Measurements from ENCODE around the gene CCDC73. TPM values are rescaled to one million over a fixed set of nuclear protein-coding genes. Genes with fewer than 3 reads are reported as not detected.
"Not testable (repeated sequence)": the region's sequence is repeated elsewhere in the genome, so short reads cannot be mapped to it uniquely, and the experiment has no call there.

The CCDC73 gene
- total and polyA plus RNA-seq, 7 experiments from 2014 or later, result not detected

DNA sequence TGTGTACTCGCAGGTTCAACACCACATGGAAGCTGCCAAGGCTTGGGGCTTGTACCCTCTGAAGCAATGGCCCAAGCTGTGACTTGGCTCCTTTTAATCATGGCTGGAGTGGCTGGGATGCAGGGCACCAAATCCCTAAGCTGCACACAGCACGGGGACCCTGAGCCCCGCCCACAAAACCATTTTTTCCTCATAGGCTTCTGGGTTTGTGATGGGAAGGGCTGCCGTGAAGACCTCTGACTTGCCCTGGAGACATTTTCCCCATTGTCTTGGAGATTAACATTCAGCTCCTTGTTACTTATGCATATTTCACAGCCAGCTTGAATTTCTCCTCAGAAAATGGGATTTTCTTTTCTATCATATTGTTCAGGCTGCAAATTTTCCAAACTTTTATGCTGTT, 185.6 kb downstream of the CCDC73 start:
- H3K27me3 Mint-ChIP-seq; H3K4me3 ChIP-seq (ENCODE audit: low read length); H3K9me3 ChIP-seq (ENCODE audit: control insufficient read depth in 2 of 3, low read length in 3 of 3); CTCF ChIA-PET; H3K36me3 ChIP-seq (ENCODE audit: control insufficient read depth in 2 of 3, insufficient read depth in 3 of 3, low read length in 3 of 3); H3K4me1 Mint-ChIP-seq; H3K27me3 ChIP-seq (ENCODE audit: control insufficient read depth in 2 of 2, insufficient read depth in 2 of 2, low read length in 2 of 2); intact Hi-C loops (cut with micrococcal nuclease); H3K27ac Mint-ChIP-seq; POLR2A ChIA-PET; DNase-seq; H3K4me3 Mint-ChIP-seq; H3K4me1 ChIP-seq (ENCODE audit: control insufficient read depth in 2 of 2, insufficient read depth in 2 of 2, low read length in 2 of 2); H3K27ac ChIP-seq (ENCODE audit: low read depth, low read length); ATAC-seq; H3K9me3 Mint-ChIP-seq: not testable (repeated sequence)
- H3K36me3 Mint-ChIP-seq, result peaks cover 6 to 35% (median 27%) of the 10 kb centered on the region in 5 donors

DNA sequence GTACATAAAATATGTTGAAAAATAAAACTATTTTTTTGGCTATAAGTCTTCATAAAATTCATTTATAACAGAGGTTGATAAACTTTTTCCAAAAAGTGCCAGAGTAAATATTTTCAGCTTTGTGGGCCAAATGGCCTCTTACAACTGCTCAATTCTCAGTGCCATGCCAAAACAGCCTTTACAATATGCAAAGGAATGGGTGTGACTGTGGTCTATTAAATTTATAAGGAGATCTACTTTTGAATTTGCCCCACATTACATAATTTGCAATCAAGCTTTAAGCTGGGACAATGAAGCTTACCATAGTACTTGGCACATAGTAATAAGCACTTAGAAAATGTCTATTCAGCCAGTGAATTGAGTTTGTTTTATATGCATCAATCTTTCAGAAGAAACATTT, 188.2 kb downstream of the CCDC73 start:
- Mint-ChIP-seq H3K4me3 (no peak overlapping the region), H3K4me1 (peaks cover 0 to 4% (median 0%) of the 10 kb centered on the region in 7 donors), H3K9me3 (peaks cover 0 to 8% (median 5%) of the 10 kb centered on the region in 11 donors), H3K36me3 (peaks cover 6 to 42% (median 39%) of the 10 kb centered on the region in 5 donors), H3K27me3 (no peaks in the 10 kb centered on the region), H3K27ac (peak overlapping the region in 1 of 9 donors; percentile 32)
- ATAC-seq (no peak), DNase-seq (no peak)
- POLR2A ChIA-PET, result interaction anchor here (0.5 kb wide), 1 partner anchor 11 kb away, joined by 3 read pairs; no protein-coding TSS in a partner anchor
- Histone ChIP-seq H3K4me3 (ENCODE audit: low read length) (no peak overlapping the region), H3K36me3 (ENCODE audit: control insufficient read depth in 2 of 3, insufficient read depth in 3 of 3, low read length in 3 of 3) (peaks cover 0 to 30% (median 4%) of the 10 kb centered on the region in 3 experiments), H3K27me3 (ENCODE audit: control insufficient read depth in 2 of 2, insufficient read depth in 2 of 2, low read length in 2 of 2) (no peaks in the 10 kb centered on the region), H3K4me1 (ENCODE audit: control insufficient read depth in 2 of 2, insufficient read depth in 2 of 2, low read length in 2 of 2) (no peaks in the 10 kb centered on the region), H3K27ac (ENCODE audit: low read depth, low read length) (no peak overlapping the region), H3K9me3 (ENCODE audit: control insufficient read depth in 2 of 3, low read length in 3 of 3) (no peaks in the 10 kb centered on the region)
- CTCF ChIA-PET, result interaction anchor here (0.5 to 0.7 kb wide), 2 partner anchors 12 to 52 kb away, joined by 3 to 4 read pairs; no protein-coding TSS in a partner anchor
- intact Hi-C loops (cut with micrococcal nuclease), result no loop called here

DNA sequence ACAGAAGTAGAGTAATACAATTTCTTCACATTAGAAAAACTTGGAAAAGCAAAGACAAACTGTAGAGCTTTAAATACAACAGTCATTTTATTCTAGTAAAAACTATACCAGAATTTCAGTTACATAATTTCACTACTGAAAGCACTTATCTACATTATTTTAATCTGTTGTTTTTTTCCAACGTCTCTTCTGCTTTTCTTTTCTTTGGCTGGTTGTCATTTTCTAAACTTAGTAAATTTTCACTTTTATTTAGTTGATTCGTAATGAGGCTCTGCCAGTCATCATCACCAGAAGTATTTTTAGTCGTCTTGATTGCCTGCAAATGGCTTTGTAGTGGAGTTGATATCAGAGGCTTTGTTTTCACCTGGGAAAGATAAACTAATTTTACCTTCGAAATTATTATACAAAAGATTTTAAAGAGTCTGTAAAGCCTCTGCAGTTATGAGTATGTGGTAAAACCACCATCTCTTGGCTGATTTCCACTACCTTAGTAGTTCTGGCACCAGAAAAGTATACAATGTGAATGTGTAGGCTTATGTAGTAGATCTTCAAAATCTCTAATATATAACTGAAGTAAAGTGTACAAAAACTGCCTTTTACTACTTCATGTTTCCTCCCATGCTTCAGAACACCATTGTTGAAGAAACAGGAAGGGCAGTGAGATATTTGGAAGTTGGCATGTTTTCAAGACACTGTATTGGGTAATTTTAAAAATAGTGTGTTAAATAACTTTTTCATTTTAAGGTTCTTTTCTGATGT, 191.6 kb downstream of the CCDC73 start:
- Mint-ChIP-seq H3K27ac (peak overlapping the region in 2 of 9 donors; percentile 10 to 34), H3K4me1 (peaks cover 0 to 4% (median 0%) of the 10 kb centered on the region in 7 donors), H3K4me3 (no peak overlapping the region), H3K27me3 (no peaks in the 10 kb centered on the region), H3K9me3 (peaks cover 0 to 6% (median 2%) of the 10 kb centered on the region in 11 donors), H3K36me3 (peaks cover 0 to 37% (median 27%) of the 10 kb centered on the region in 5 donors)
- ATAC-seq (no peak), DNase-seq (no peak)
- ChIA-PET CTCF (no interaction called here), POLR2A (no interaction called here)
- Histone ChIP-seq H3K4me1 (ENCODE audit: control insufficient read depth in 2 of 2, insufficient read depth in 2 of 2, low read length in 2 of 2) (no peaks in the 10 kb centered on the region), H3K36me3 (ENCODE audit: control insufficient read depth in 2 of 3, insufficient read depth in 3 of 3, low read length in 3 of 3) (peaks cover 7 to 46% (median 9%) of the 10 kb centered on the region in 3 experiments), H3K27ac (ENCODE audit: low read depth, low read length) (no peak overlapping the region), H3K4me3 (ENCODE audit: low read length) (no peak overlapping the region), H3K27me3 (ENCODE audit: control insufficient read depth in 2 of 2, insufficient read depth in 2 of 2, low read length in 2 of 2) (no peaks in the 10 kb centered on the region), H3K9me3 (ENCODE audit: control insufficient read depth in 2 of 3, low read length in 3 of 3) (no peaks in the 10 kb centered on the region)
- intact Hi-C loops (cut with micrococcal nuclease), result no loop called here

DNA sequence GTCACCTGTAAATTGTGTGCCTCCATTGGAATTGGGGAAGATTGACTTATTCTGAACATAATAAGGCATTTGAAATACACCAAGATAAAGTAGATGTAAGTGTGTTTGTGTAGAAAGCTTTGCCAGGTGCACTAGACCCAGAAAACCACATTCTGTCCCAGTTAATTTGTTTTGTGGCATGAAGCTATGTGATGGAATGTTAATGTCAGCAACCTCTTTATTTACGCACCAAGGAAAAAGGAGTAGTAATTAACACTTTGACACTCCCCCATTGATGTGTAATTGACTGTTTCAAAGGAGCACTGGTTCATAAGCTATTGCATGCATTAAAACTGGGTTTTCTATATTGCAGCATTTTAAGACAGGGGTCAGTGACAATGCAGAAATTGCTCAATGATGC, 196.5 kb downstream of the CCDC73 start:
- ATAC-seq (no peak), DNase-seq (no peak)
- ChIA-PET CTCF (interaction anchor here (0.6 kb wide), 1 partner anchor 414 kb away, joined by 3 read pairs; no protein-coding TSS in a partner anchor), POLR2A (no interaction called here)
- Mint-ChIP-seq H3K27me3 (no peaks in the 10 kb centered on the region), H3K36me3 (peaks cover 10 to 59% (median 32%) of the 10 kb centered on the region in 5 donors), H3K27ac (no peak overlapping the region), H3K4me3 (no peak overlapping the region), H3K4me1 (peaks cover 0 to 26% (median 11%) of the 10 kb centered on the region in 7 donors), H3K9me3 (no peaks in the 10 kb centered on the region)
- Histone ChIP-seq H3K9me3 (ENCODE audit: control insufficient read depth in 2 of 3, low read length in 3 of 3) (no peaks in the 10 kb centered on the region), H3K27me3 (ENCODE audit: control insufficient read depth in 2 of 2, insufficient read depth in 2 of 2, low read length in 2 of 2) (no peaks in the 10 kb centered on the region), H3K36me3 (ENCODE audit: control insufficient read depth in 2 of 3, insufficient read depth in 3 of 3, low read length in 3 of 3) (peaks cover 26 to 77% (median 32%) of the 10 kb centered on the region in 3 experiments), H3K27ac (ENCODE audit: low read depth, low read length) (no peak overlapping the region), H3K4me1 (ENCODE audit: control insufficient read depth in 2 of 2, insufficient read depth in 2 of 2, low read length in 2 of 2) (no peaks in the 10 kb centered on the region), H3K4me3 (ENCODE audit: low read length) (no peak overlapping the region)
- intact Hi-C loops (cut with micrococcal nuclease), result no loop called here

DNA sequence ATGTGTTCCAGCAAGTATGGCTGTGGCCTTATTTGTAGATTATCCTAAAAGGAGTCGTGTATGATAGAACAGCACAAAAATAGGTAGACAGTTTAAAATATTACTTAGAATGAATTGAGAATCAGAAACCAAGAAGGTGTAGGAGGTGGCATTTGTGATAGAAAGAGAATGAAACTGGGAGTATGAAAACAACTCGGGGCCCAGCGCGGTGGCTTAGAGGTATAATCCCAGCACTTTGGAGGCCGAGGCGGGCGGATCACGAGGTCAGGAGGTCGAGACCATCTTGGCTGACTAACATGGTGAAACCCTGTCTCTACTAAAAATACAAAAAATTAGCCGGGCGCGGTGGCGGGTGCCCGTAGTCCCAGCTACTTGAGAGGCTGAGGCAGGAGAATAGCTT, 198.3 kb downstream of the CCDC73 start:
- H3K27me3 Mint-ChIP-seq; H3K4me1 ChIP-seq (ENCODE audit: control insufficient read depth in 2 of 2, insufficient read depth in 2 of 2, low read length in 2 of 2); H3K4me3 Mint-ChIP-seq; CTCF ChIA-PET; H3K27me3 ChIP-seq (ENCODE audit: control insufficient read depth in 2 of 2, insufficient read depth in 2 of 2, low read length in 2 of 2); H3K9me3 Mint-ChIP-seq; intact Hi-C loops (cut with micrococcal nuclease); H3K4me3 ChIP-seq (ENCODE audit: low read length); H3K9me3 ChIP-seq (ENCODE audit: control insufficient read depth in 2 of 3, low read length in 3 of 3); POLR2A ChIA-PET; DNase-seq; H3K27ac ChIP-seq (ENCODE audit: low read depth, low read length); ATAC-seq: not testable (repeated sequence)
- Mint-ChIP-seq H3K4me1 (peaks cover 10 to 35% (median 17%) of the 10 kb centered on the region in 7 donors), H3K36me3 (peaks cover 21 to 61% (median 34%) of the 10 kb centered on the region in 5 donors), H3K27ac (peak overlapping the region in 5 of 9 donors; percentile 13 to 59 (median 32))
- H3K36me3 ChIP-seq (ENCODE audit: control insufficient read depth in 2 of 3, insufficient read depth in 3 of 3, low read length in 3 of 3), result peaks cover 38 to 78% (median 41%) of the 10 kb centered on the region in 3 experiments

DNA sequence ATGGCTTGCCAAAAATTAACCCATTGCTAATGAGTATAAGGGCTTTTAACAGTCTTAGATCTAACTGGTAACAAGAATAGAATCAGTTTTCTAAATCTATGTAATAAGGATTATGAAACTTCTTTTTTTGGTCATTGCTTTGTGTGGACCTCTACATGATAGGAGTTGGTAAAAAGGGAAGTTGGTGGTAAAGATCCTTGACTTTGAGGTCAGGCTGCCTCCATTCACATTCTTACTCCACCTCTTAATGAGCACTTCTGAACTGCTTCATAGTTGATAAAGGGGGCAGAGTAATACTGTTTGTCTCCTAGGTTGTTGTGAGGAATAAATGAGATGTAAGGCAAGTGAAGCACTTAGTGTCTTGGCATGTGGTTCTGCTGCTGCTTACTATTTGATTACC, 200.2 kb downstream of the CCDC73 start:
- ChIA-PET POLR2A (no interaction called here), CTCF (interaction anchor here (0.7 kb wide), 1 partner anchor 12 kb away, joined by 4 read pairs; no protein-coding TSS in a partner anchor)
- peaks cover 39 to 89% (median 52%) of the 10 kb centered on the region in 3 experiments for H3K36me3 ChIP-seq (ENCODE audit: control insufficient read depth in 2 of 3, insufficient read depth in 3 of 3, low read length in 3 of 3)
- no peak overlapping the region for H3K27ac ChIP-seq (ENCODE audit: low read depth, low read length)
- H3K36me3 Mint-ChIP-seq, result peaks cover 21 to 69% (median 38%) of the 10 kb centered on the region in 5 donors
- peaks cover 10 to 40% (median 24%) of the 10 kb centered on the region in 7 donors for H3K4me1 Mint-ChIP-seq
- H3K27me3 ChIP-seq (ENCODE audit: control insufficient read depth in 2 of 2, insufficient read depth in 2 of 2, low read length in 2 of 2), result no peaks in the 10 kb centered on the region
- no peaks in the 10 kb centered on the region for H3K27me3 Mint-ChIP-seq
- ATAC-seq (peak; percentile 69), DNase-seq (no peak)
- no peak overlapping the region for H3K27ac Mint-ChIP-seq
- no peaks in the 10 kb centered on the region for H3K4me1 ChIP-seq (ENCODE audit: control insufficient read depth in 2 of 2, insufficient read depth in 2 of 2, low read length in 2 of 2)
- no peak overlapping the region for H3K4me3 Mint-ChIP-seq
- H3K9me3 Mint-ChIP-seq, result no peaks in the 10 kb centered on the region
- H3K4me3 ChIP-seq (ENCODE audit: low read length), result no peak overlapping the region
- H3K9me3 ChIP-seq (ENCODE audit: control insufficient read depth in 2 of 3, low read length in 3 of 3), result no peaks in the 10 kb centered on the region
- intact Hi-C loops (cut with micrococcal nuclease), result no loop called here

All from naive thymus-derived CD4-positive, alpha-beta T cell (primary cell).